B cell (primary cell): ENCODE measurements around the gene NEDD4. TPM values are rescaled to one million over a fixed set of nuclear protein-coding genes. Genes with fewer than 3 reads are reported as not detected.

Experiments
- ATAC-seq: fragments of 200-7000 bp; cut with Tn5 transposase; one replicate; pipeline ENCODE4 v1.10.0; 2021; ENCODE audit warnings: low read depth, mild to moderate bottlenecking, moderate number of reproducible peaks, moderate library complexity
- CTCF ChIA-PET: fragments of 350-600 bp; sonication (Branson Sonifier 250); formaldehyde crosslinking; loops from one replicate; lab custom pipeline; 2021; ENCODE audit warnings: antibody characterized with exemption, inconsistent platforms; lab: Charles Lee
- POLR2A ChIA-PET: fragments of 350-600 bp; sonication (Branson Sonifier 250); formaldehyde crosslinking; loops from one replicate; lab custom pipeline; 2021; ENCODE audit warnings: antibody characterized with exemption; lab: Charles Lee
- DNase-seq: peaks from one replicate; pipeline ENCODE4 v3.0.0; 2013
- H2AFZ ChIP-seq: 2 replicates; pipeline ENCODE4 v1.6.1; 2012; ENCODE audit warnings: mild to moderate bottlenecking, low read depth, low read length; ENCODE audit not compliant: insufficient read depth, poor library complexity, severe bottlenecking
- H3K27ac ChIP-seq, 2 donors: 1 replicate in 1 of 2; 2 replicates in 1 of 2; pipeline ENCODE4 v1.5.1; 2012 to 2013; ENCODE audit warnings: low read length in 2 of 2, mild to moderate bottlenecking in 2 of 2, moderate library complexity in 1 of 2
- H3K27me3 ChIP-seq, 4 experiments: fragments of 200-600 bp in 1 of 4; sonication (generic) in 1 of 4; replicated peaks in 1 of 4; 1 replicate in 2 of 4; 2 replicates in 2 of 4; pipeline versions ENCODE4 v1.6.1 to v1.7.0; 2013 to 2016; ENCODE audit warnings: low read length in 3 of 4, mild to moderate bottlenecking in 2 of 4, mixed read lengths in 1 of 4, moderate library complexity in 1 of 4; ENCODE audit not compliant: insufficient read depth in 4 of 4, control insufficient read depth in 3 of 4; ENCODE audit errors: control extremely low read depth in 1 of 4
- H3K36me3 ChIP-seq, 2 experiments: replicated peaks in 1 of 2; 1 replicate in 1 of 2; 2 replicates in 1 of 2; pipeline versions ENCODE4 v1.6.1 to v1.7.1; 2013; ENCODE audit warnings: low read length in 1 of 2; ENCODE audit not compliant: insufficient read depth in 2 of 2, control insufficient read depth in 1 of 2; ENCODE audit errors: control extremely low read depth in 1 of 2, extremely low read depth in 1 of 2
- H3K4me1 ChIP-seq, 2 donors: fragments of 200-600 bp in 1 of 2; sonication (generic) in 1 of 2; 1 replicate in 1 of 2; 2 replicates in 1 of 2; pipeline versions ENCODE4 v1.5.1 to v1.6.1; 2013 to 2017; ENCODE audit warnings: low read length in 2 of 2; ENCODE audit not compliant: control insufficient read depth in 2 of 2, insufficient read depth in 2 of 2
- H3K4me2 ChIP-seq: replicated peaks from 2 replicates; pipeline ENCODE3; 2012; ENCODE audit warnings: mild to moderate bottlenecking, low read depth, low read length; ENCODE audit not compliant: poor library complexity, severe bottlenecking
- H3K4me3 ChIP-seq, 5 experiments: fragments of 200-600 bp in 1 of 5; sonication (generic) in 1 of 5; 1 replicate in 3 of 5; 2 replicates in 2 of 5; pipeline versions ENCODE4 v1.5.1 to v1.7.0; 2011 to 2016; ENCODE audit warnings: low read length in 4 of 5, mild to moderate bottlenecking in 4 of 5, low read depth in 2 of 5, control low read depth in 1 of 5, moderate library complexity in 1 of 5; ENCODE audit not compliant: insufficient read depth in 1 of 5; ENCODE audit errors: control extremely low read depth in 1 of 5, extremely low read depth in 1 of 5
- H3K79me2 ChIP-seq: fragments of 200-600 bp; sonication (generic); one replicate; pipeline ENCODE4 v1.6.0; 2016; ENCODE audit warnings: low read length; ENCODE audit not compliant: control insufficient read depth, insufficient read depth
- H3K9ac ChIP-seq: fragments of 200-600 bp; sonication (generic); 2 replicates; pipeline ENCODE4 v1.6.1; 2017; ENCODE audit warnings: mild to moderate bottlenecking, low read length, moderate library complexity
- H3K9me3 ChIP-seq, 3 donors: one replicate each; pipeline versions ENCODE4 v1.6.1 to v1.7.1; 2013; ENCODE audit warnings: low read length in 2 of 3; ENCODE audit not compliant: control insufficient read depth in 2 of 3, insufficient read depth in 1 of 3; ENCODE audit errors: control extremely low read depth in 1 of 3
- H4K20me1 ChIP-seq: 2 replicates; pipeline ENCODE4 v1.6.0; 2012; ENCODE audit warnings: mild to moderate bottlenecking, low read length; ENCODE audit not compliant: insufficient read depth, control insufficient read depth, poor library complexity, severe bottlenecking
- H3K27ac Mint-ChIP-seq: one replicate; pipeline ENCODE4 v1.8.0; 2021; ENCODE audit warnings: mixed read lengths
- H3K27me3 Mint-ChIP-seq: one replicate; pipeline ENCODE4 v1.8.0; 2021; ENCODE audit warnings: mixed read lengths
- H3K4me1 Mint-ChIP-seq: one replicate; pipeline ENCODE4 v1.8.0; 2021; ENCODE audit warnings: mixed read lengths
- H3K4me3 Mint-ChIP-seq: one replicate; pipeline ENCODE4 v1.8.0; 2021; ENCODE audit warnings: mixed read lengths
- H3K9me3 Mint-ChIP-seq: one replicate; pipeline ENCODE4 v1.8.0; 2022; ENCODE audit warnings: mixed read lengths; ENCODE audit not compliant: insufficient read depth
- EZH2 ChIP-seq: IDR thresholded peaks from 2 replicates; pipeline ENCODE4 v1.6.1; 2012; ENCODE audit warnings: borderline replicate concordance, low read depth, mild to moderate bottlenecking, moderate library complexity, low read length; ENCODE audit not compliant: insufficient read depth, poor library complexity, severe bottlenecking
- intact Hi-C: fragments of 100-400 bp; cut with micrococcal nuclease; formaldehyde crosslinking; loops from one replicate; pipeline ENCODE4 v1.10.0; 2022
- polyA plus RNA-seq: library from polyadenylated mRNA; depleted of rRNA; stranded (reverse); fragments of >200 nt; gene quantifications from 2 replicates; pipeline ENCODE4 v1.2.3, GENCODE V29; 2012
- total RNA-seq, 2 donors: library from RNA; stranded (reverse); fragments of 120-200 nt in 1 of 2; gene quantifications; 1 replicate in 1 of 2; 2 replicates in 1 of 2; pipeline versions ENCODE4 v1.2.3 to v1.2.4, GENCODE V29; 2013 to 2022
- TF ChIP-seq, protein P1 (sequence below): fragments of 200-600 bp; IDR thresholded peaks from one replicate; pipeline ENCODE4 v1.8.0; 2022; ENCODE audit warnings: antibody characterized with exemption, mild to moderate bottlenecking

NEDD4 gene
- total and polyA plus RNA-seq, 2 donors (not counting 1 experiment from before 2014, with no cell fraction given) = 0.03 to 2.3 TPM

- Mint-ChIP-seq H3K27ac (no peak overlapping the region), H3K27me3 (peaks cover 8% of the 10 kb centered on the region), H3K4me1 (no peaks in the 10 kb centered on the region), H3K9me3 (no peaks in the 10 kb centered on the region), H3K4me3 (no peak overlapping the region)
- Histone ChIP-seq H3K4me2 (no peak overlapping the region), H2AFZ (no peak overlapping the region), H3K36me3 (no peaks in the 10 kb centered on the region), H3K9me3 (no peaks in the 10 kb centered on the region), H3K27me3 (no peaks in the 10 kb centered on the region), H3K9ac (no peak overlapping the region), H3K4me1 (no peaks in the 10 kb centered on the region), H4K20me1 (no peaks in the 10 kb centered on the region), H3K4me3 (no peak overlapping the region), H3K79me2 (no peaks in the 10 kb centered on the region), H3K27ac (no peak overlapping the region)
- intact Hi-C loops = no loop called here
- ChIA-PET POLR2A (no interaction called here), CTCF (no interaction called here)
- no peak for TF ChIP-seq EZH2
- TF ChIP-seq, protein P1, sequence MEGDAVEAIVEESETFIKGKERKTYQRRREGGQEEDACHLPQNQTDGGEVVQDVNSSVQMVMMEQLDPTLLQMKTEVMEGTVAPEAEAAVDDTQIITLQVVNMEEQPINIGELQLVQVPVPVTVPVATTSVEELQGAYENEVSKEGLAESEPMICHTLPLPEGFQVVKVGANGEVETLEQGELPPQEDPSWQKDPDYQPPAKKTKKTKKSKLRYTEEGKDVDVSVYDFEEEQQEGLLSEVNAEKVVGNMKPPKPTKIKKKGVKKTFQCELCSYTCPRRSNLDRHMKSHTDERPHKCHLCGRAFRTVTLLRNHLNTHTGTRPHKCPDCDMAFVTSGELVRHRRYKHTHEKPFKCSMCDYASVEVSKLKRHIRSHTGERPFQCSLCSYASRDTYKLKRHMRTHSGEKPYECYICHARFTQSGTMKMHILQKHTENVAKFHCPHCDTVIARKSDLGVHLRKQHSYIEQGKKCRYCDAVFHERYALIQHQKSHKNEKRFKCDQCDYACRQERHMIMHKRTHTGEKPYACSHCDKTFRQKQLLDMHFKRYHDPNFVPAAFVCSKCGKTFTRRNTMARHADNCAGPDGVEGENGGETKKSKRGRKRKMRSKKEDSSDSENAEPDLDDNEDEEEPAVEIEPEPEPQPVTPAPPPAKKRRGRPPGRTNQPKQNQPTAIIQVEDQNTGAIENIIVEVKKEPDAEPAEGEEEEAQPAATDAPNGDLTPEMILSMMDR = no peak
- ATAC-seq = no peak
- no peak for DNase-seq
Observed at GRCh38 chr15:55884223-55884622, 109.2 kb downstream of the NEDD4 start.

- ChIA-PET CTCF (no interaction called here), POLR2A (no interaction called here)
- H3K9me3 Mint-ChIP-seq = no peaks in the 10 kb centered on the region
Observed at GRCh38 chr15:55879181-55879580, 114.2 kb downstream of the NEDD4 start.

More at GRCh38 chr15:55879181-55879580, 114.2 kb downstream of the NEDD4 start:
- H2AFZ ChIP-seq = no peak overlapping the region
- H3K79me2 ChIP-seq = no peaks in the 10 kb centered on the region
- no peaks in the 10 kb centered on the region for H3K27me3 ChIP-seq
- ATAC-seq = no peak
- H3K4me1 Mint-ChIP-seq = no peaks in the 10 kb centered on the region
- H3K4me1 ChIP-seq = no peaks in the 10 kb centered on the region
- no peak overlapping the region for H3K27ac ChIP-seq
- peaks cover 7% of the 10 kb centered on the region for H3K27me3 Mint-ChIP-seq
- no peak for TF ChIP-seq EZH2
- TF ChIP-seq, protein P1 = no peak
- no peak overlapping the region for H3K27ac Mint-ChIP-seq
- no peaks in the 10 kb centered on the region for H4K20me1 ChIP-seq
- no peaks in the 10 kb centered on the region for H3K9me3 ChIP-seq
- no peaks in the 10 kb centered on the region for H3K36me3 ChIP-seq
- no peak overlapping the region for H3K4me3 Mint-ChIP-seq
- no peak overlapping the region for H3K4me2 ChIP-seq
- intact Hi-C loops = no loop called here
- DNase-seq = no peak
- no peak overlapping the region for H3K4me3 ChIP-seq
- no peak overlapping the region for H3K9ac ChIP-seq
